ENCODE data around the gene SUN5. TPM values are rescaled to one million over a fixed set of nuclear protein-coding genes. Genes with fewer than 3 reads are reported as not detected.

Gene SUN5
- total RNA-seq, 1 experiment from 2014 or later = not detected

DNA sequence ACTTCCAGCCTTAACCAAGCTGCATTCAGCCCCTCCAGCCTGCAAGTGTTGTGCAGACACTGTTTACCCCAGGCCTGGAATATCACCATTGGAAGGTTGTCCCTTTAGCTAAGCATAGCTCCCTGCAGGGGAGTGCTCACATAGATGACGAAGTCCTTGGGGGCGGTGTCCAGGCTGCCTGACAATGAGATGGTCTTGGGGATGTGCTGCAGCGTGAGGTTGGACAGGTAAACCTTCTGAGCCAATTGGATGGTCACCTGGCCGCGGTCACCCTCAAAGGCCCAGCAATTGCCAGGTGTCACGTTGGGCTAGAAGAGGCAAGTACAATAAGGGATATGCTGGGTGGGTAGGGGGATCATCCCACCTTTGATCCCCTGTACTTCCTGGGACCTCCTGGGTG, 18.6 kb downstream of the SUN5 start:
- ChIA-PET CTCF (interaction anchor here (1.9 to 3.5 kb wide), 2 partner anchors 10 to 110 kb away, joined by 4 to 15 read pairs; no protein-coding TSS in a partner anchor), POLR2A (no interaction called here)
- H3K9me3 Mint-ChIP-seq = no peaks in the 10 kb centered on the region
- H3K27ac Mint-ChIP-seq = no peak overlapping the region
- H3K4me3 Mint-ChIP-seq = no peak overlapping the region
- TF ChIP-seq MXD4 (CRISPR knock-in tag; IDR thresholded peaks at IDR 0.05; ENCODE audit: borderline replicate concordance) (no peak), GABPB1 (CRISPR knock-in tag; IDR thresholded peaks at IDR 0.05) (no peak), IRF2 (CRISPR knock-in tag; IDR thresholded peaks at IDR 0.05; ENCODE audit: borderline replicate concordance, low read depth) (no peak), ESRRA (CRISPR knock-in tag; IDR thresholded peaks at IDR 0.05; ENCODE audit: borderline replicate concordance) (no peak), ZBTB21 (CRISPR knock-in tag; IDR thresholded peaks at IDR 0.05; ENCODE audit: borderline replicate concordance) (no peak), NR1H2 (CRISPR knock-in tag; IDR thresholded peaks at IDR 0.05) (no peak), CBFB (CRISPR knock-in tag; IDR thresholded peaks at IDR 0.05; ENCODE audit: low read depth) (no peak), JUN (CRISPR knock-in tag; IDR thresholded peaks at IDR 0.05) (no peak), OVOL2 (CRISPR knock-in tag; IDR thresholded peaks at IDR 0.05; ENCODE audit: borderline replicate concordance) (no peak)
- 0 out of 2 replicates have a peak, but pooled peaks cover 4% of the 10 kb centered on the region for H3K4me1 Mint-ChIP-seq
- no peaks in the 10 kb centered on the region for H3K36me3 Mint-ChIP-seq
- H3K27me3 Mint-ChIP-seq (ENCODE audit: low read depth) = no peaks in the 10 kb centered on the region
- ATAC-seq = no peak
- no peak for DNase-seq (ENCODE audit: low spot score)

DNA sequence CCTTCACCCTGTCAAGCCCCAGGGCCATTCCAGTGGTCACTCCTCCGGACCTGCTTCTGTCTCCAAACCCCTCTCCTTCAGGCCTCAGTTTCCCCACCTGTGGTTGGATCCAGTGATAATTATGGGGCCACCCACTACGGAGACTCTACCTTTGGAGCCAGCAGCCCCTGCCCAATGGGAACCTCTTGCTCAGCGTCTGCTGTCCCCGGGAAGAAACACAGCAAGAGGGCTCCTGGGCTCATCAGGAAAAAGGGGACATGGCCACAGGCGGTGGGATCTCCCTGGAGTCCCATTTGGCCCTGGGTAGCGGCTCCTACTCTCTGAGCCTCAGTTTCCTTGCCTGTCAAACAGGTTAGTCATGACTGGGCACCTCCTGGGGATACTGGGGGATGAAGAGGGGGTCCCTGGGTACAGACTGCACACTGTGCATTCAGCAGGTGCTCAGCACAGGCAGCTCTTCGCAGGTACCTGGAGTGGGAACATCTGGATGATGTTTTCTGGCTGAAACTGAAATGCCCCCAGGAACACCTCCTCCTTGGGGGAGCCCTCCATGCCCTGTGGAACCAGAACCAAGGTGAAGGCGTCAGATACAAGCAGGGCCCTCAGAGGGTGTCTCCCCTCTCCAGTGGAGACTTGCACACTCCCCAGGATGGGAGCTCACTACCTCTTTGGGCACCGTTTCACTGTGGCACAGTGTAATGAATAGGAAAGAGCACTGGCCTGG, 19.4 kb downstream of the SUN5 start:
- ATAC-seq = no peak
- ChIA-PET POLR2A (interaction anchor here (0.5 kb wide), 1 partner anchor 22 kb away, joined by 3 read pairs; no protein-coding TSS in a partner anchor), CTCF (interaction anchor here (0.5 to 3.5 kb wide), 4 partner anchors 10 to 314 kb away, joined by 3 to 15 read pairs (median 4); no protein-coding TSS in a partner anchor)
- Mint-ChIP-seq H3K36me3 (no peaks in the 10 kb centered on the region), H3K27ac (no peak overlapping the region), H3K9me3 (no peaks in the 10 kb centered on the region), H3K4me1 (0 out of 2 replicates have a peak, but pooled peaks cover 4% of the 10 kb centered on the region), H3K27me3 (ENCODE audit: low read depth) (no peaks in the 10 kb centered on the region), H3K4me3 (no peak overlapping the region)
- DNase-seq (ENCODE audit: low spot score) = no peak
- TF ChIP-seq MXD4 (CRISPR knock-in tag; IDR thresholded peaks at IDR 0.05; ENCODE audit: borderline replicate concordance) (no peak), TCF7 (CRISPR knock-in tag; IDR thresholded peaks at IDR 0.05; ENCODE audit: low read depth) (no peak), NR1H2 (CRISPR knock-in tag; IDR thresholded peaks at IDR 0.05) (no peak), PRRX2 (CRISPR knock-in tag; IDR thresholded peaks at IDR 0.05) (no peak), ZNF232 (CRISPR knock-in tag; IDR thresholded peaks at IDR 0.05) (no peak), SMAD4 (CRISPR knock-in tag; IDR thresholded peaks at IDR 0.05) (no peak), SMAD3 (CRISPR knock-in tag; IDR thresholded peaks at IDR 0.05; ENCODE audit: borderline replicate concordance) (no peak), NR3C1 (CRISPR knock-in tag; conservative IDR thresholded peaks at IDR 0.05; ENCODE audit: low read depth) (no peak), ELF4 (CRISPR knock-in tag; IDR thresholded peaks at IDR 0.05; ENCODE audit: low read depth) (no peak), NFE2L1 (CRISPR knock-in tag; IDR thresholded peaks at IDR 0.05) (no peak), ZNF263 (CRISPR knock-in tag; IDR thresholded peaks at IDR 0.05; ENCODE audit: low read depth) (no peak), ETV6 (CRISPR knock-in tag; IDR thresholded peaks at IDR 0.05) (no peak), ZNF138 (CRISPR knock-in tag; conservative IDR thresholded peaks at IDR 0.05) (no peak)
- TF ChIP-seq, protein P1, sequence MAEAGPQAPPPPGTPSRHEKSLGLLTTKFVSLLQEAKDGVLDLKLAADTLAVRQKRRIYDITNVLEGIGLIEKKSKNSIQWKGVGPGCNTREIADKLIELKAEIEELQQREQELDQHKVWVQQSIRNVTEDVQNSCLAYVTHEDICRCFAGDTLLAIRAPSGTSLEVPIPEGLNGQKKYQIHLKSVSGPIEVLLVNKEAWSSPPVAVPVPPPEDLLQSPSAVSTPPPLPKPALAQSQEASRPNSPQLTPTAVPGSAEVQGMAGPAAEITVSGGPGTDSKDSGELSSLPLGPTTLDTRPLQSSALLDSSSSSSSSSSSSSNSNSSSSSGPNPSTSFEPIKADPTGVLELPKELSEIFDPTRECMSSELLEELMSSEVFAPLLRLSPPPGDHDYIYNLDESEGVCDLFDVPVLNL (CRISPR knock-in tag; IDR thresholded peaks at IDR 0.05; ENCODE audit: borderline replicate concordance, low read depth) = no peak
- TF ChIP-seq, protein P2, sequence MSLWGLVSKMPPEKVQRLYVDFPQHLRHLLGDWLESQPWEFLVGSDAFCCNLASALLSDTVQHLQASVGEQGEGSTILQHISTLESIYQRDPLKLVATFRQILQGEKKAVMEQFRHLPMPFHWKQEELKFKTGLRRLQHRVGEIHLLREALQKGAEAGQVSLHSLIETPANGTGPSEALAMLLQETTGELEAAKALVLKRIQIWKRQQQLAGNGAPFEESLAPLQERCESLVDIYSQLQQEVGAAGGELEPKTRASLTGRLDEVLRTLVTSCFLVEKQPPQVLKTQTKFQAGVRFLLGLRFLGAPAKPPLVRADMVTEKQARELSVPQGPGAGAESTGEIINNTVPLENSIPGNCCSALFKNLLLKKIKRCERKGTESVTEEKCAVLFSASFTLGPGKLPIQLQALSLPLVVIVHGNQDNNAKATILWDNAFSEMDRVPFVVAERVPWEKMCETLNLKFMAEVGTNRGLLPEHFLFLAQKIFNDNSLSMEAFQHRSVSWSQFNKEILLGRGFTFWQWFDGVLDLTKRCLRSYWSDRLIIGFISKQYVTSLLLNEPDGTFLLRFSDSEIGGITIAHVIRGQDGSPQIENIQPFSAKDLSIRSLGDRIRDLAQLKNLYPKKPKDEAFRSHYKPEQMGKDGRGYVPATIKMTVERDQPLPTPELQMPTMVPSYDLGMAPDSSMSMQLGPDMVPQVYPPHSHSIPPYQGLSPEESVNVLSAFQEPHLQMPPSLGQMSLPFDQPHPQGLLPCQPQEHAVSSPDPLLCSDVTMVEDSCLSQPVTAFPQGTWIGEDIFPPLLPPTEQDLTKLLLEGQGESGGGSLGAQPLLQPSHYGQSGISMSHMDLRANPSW (CRISPR knock-in tag; conservative IDR thresholded peaks at IDR 0.05; ENCODE audit: low read depth) = no peak
- TF ChIP-seq, protein P3, sequence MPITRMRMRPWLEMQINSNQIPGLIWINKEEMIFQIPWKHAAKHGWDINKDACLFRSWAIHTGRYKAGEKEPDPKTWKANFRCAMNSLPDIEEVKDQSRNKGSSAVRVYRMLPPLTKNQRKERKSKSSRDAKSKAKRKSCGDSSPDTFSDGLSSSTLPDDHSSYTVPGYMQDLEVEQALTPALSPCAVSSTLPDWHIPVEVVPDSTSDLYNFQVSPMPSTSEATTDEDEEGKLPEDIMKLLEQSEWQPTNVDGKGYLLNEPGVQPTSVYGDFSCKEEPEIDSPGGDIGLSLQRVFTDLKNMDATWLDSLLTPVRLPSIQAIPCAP (CRISPR knock-in tag; IDR thresholded peaks at IDR 0.05) = no peak
- TF ChIP-seq, protein P4, sequence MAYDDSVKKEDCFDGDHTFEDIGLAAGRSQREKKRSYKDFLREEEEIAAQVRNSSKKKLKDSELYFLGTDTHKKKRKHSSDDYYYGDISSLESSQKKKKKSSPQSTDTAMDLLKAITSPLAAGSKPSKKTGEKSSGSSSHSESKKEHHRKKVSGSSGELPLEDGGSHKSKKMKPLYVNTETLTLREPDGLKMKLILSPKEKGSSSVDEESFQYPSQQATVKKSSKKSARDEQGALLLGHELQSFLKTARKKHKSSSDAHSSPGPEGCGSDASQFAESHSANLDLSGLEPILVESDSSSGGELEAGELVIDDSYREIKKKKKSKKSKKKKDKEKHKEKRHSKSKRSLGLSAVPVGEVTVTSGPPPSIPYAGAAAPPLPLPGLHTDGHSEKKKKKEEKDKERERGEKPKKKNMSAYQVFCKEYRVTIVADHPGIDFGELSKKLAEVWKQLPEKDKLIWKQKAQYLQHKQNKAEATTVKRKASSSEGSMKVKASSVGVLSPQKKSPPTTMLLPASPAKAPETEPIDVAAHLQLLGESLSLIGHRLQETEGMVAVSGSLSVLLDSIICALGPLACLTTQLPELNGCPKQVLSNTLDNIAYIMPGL (CRISPR knock-in tag; IDR thresholded peaks at IDR 0.05) = no peak
